HG03097 (cell line): ENCODE data around the gene POLR3A.

Experiments
- ATAC-seq: cut with Tn5 transposase; IDR thresholded peaks from one replicate; pipeline ENCODE4 v1.9.1; 2021; ENCODE audit not compliant: unreplicated experiment, low FRiP score

Gene POLR3A

DNA sequence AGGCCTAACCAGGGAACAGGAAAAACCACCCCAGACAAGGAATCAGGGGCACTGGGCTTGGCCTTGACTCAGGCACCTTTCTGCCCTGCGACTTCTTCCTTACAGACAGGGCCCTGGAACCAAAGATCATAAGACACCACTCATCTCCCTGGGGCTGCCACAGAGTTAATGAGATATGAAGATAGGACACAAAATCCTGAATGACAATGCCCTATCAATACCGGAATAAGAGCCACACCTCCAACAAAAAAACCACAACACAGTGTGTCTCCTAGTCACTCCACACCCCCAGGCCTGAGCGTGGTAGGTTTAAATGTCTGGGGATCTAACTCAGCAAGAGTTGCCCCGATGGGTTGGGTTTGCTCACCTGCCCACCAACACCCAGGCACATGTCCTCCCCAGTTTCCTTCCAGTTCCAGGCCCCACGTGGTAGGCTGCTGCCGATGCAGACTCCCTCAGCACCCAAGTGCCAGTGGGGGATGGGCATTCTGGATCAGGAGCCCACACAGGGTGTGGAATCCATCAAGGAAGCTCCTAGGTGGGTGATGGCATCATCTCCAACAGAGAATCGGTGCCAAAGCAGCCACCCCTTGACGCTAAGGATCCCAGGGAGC, 106.6 kb downstream of the POLR3A start:
- no peak for ATAC-seq

DNA sequence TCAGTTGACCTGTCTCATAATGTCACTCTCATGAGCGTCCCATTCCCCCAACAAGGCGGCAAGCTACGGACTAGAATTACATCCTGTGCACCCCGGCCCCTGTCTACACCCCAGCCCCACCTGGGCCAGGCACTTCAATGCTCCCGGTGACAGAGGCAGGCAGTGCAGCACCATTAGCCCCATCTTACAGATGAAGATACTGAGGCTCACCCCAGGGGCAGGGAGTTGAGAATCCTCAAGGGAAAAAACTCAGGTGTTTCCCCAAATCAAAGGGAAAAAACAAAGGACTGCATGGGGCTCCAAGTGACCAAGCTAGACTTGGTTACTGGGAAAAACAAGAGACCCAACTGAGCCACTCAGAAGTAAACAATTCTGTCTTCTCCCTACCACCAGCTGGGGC, 107.3 kb downstream of the POLR3A start:
- no peak for ATAC-seq

DNA sequence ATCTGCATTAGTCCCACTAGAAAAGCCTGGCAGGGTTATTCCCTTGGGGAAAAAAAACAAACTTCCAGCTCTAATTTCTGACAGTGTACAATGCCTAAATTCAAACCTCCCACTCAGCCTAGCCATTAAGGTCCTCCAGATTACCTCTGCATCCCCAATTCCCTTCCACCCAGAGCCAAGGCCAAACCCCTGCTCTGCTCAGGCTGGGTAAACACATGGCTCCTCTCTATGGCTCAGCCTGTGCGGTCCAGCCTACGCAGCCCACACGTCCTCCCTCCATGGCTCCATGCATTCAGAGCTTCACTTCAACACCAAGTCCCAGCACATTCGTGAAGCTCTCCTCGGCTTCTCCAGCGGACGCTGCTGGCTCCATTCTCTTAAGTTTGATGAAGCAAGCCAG, 107.9 kb downstream of the POLR3A start:
- no peak for ATAC-seq

DNA sequence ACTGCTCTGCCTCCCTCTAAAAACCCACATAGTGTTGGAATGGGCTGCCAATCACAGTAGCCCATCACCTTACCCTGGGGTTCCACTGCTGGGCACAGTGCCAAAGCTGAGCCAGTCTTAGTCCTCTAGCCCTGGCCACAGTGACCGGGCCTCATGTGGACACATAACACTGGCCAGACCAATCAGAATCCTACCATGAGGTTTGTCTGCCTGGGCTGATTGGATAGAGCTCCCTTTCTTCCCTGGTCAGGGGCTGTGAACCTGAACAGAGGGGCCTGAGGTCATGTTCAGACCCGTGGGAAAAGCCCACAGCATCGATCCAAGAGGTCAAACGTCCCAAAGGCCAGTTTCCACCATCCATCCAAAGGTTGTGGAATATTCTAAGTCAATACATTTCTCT, 108.8 kb downstream of the POLR3A start:
- no peak for ATAC-seq

DNA sequence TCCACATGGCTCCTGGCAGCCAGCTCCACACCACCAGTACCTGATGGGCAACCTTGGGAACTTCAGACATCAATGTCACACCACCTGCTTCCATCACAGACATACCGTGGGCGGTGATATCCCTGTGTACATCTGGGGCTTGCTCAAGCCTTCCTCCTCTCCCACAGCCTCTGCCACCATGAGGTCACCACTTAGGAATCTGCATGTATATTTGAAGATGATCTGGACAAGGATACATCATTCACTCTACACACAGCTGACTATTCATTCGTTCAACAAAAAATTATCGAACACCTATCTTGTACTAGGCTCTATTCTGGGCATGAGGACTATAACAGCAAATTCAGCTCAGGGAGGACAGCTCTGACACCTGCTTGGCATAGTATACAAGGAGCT, 109.6 kb downstream of the POLR3A start:
- no peak for ATAC-seq
